Upper lobe of left lung (tissue), 4 donors: ENCODE data around the gene PDE7B.

ENCODE experiments used
- EP300 ChIP-seq, 4 donors: sonication (generic); formaldehyde crosslinking; IDR thresholded peaks; one replicate each; pipeline ENCODE4 v1.5.1; 2017; ENCODE audit warnings: antibody characterized with exemption in 4 of 4, control low read depth in 2 of 4
- POLR2A ChIP-seq, 4 donors: fragments of 450-650 bp; IDR thresholded peaks; one replicate each; pipeline ENCODE4 v1.5.1; 2016 to 2017; ENCODE audit warnings: antibody characterized with exemption in 4 of 4, mild to moderate bottlenecking in 2 of 4
- POLR2AphosphoS5 ChIP-seq, 2 donors: sonication (generic); formaldehyde crosslinking; IDR thresholded peaks; one replicate each; pipeline ENCODE4 v1.5.1; 2017; ENCODE audit warnings: antibody characterized with exemption in 2 of 2
- TF ChIP-seq, protein P1 (sequence below), 6 experiments: fragments of 450-650 bp in 4 of 6; fragments of 200-600 bp in 2 of 6; sonication (generic) in 2 of 6; IDR thresholded peaks; one replicate each; pipeline ENCODE4 v1.5.1; 2016 to 2019; ENCODE audit warnings: antibody characterized with exemption in 6 of 6

DNA sequence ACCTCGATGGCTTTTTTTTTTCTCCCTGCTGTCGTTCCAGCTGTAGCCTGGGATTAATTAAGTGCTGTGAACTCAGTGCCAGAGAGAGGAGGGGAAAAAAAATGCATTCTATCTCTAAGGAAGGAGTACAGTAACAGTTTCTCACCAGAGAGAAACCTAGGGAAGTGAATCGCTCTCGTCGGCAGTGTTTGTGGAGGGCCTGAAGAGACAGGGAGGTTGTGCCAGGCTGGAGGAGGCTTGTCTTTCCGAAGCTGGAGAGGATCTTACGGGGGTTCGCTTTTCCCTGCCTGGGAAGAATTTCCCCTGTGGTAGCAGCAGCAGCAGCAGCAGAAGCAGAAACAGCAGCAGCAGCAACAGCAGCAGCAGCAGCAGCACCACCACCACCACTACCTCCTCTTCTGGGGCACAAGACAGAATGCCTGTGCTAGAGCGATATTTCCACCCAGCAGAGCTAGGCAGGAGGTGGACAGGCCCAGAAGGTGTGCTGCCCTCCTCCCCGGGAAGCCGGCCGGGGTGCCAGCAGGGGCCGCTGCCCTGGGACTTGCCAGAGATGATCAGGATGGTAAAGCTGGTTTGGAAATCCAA, 186.5 kb downstream of the PDE7B start:
- TF ChIP-seq POLR2A (IDR thresholded peaks at IDR 0.05) = no peak
- TF ChIP-seq, protein P1, sequence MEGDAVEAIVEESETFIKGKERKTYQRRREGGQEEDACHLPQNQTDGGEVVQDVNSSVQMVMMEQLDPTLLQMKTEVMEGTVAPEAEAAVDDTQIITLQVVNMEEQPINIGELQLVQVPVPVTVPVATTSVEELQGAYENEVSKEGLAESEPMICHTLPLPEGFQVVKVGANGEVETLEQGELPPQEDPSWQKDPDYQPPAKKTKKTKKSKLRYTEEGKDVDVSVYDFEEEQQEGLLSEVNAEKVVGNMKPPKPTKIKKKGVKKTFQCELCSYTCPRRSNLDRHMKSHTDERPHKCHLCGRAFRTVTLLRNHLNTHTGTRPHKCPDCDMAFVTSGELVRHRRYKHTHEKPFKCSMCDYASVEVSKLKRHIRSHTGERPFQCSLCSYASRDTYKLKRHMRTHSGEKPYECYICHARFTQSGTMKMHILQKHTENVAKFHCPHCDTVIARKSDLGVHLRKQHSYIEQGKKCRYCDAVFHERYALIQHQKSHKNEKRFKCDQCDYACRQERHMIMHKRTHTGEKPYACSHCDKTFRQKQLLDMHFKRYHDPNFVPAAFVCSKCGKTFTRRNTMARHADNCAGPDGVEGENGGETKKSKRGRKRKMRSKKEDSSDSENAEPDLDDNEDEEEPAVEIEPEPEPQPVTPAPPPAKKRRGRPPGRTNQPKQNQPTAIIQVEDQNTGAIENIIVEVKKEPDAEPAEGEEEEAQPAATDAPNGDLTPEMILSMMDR (IDR thresholded peaks at IDR 0.05) = no peak
- no peak for TF ChIP-seq POLR2AphosphoS5 (IDR thresholded peaks at IDR 0.05)
- TF ChIP-seq EP300 (IDR thresholded peaks at IDR 0.05) = no peak
